GM18873 (cell line): ENCODE measurements around the gene IREB2.
"Not testable (repeated sequence)": the region's sequence is repeated elsewhere in the genome, so short reads cannot be mapped to it uniquely, and the experiment has no call there.

Experiments used
- ATAC-seq: cut with Tn5 transposase; IDR thresholded peaks from one replicate; pipeline ENCODE4 v1.9.1; 2021; ENCODE audit warnings: mild to moderate bottlenecking, moderate library complexity, moderate number of reproducible peaks; ENCODE audit not compliant: unreplicated experiment, low FRiP score

Gene IREB2

DNA sequence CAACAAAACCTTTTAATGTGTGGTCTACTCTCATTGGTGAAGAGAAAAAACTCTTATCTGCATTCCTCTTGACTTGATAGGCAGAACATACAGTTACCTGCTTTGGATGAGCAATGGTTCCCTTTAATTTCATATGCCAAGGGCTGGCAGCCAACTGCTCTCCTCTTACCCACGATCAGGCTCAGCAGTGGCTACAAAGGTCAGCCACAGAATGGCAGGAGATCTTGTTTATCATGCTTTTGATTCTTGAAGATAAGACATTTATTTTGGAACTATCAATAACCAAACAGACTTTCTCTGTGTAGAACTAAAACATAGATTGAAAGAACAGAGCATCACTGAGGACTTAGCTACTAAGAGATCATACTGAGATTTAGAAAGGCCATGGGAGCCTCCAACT is 6.1 kb upstream of the IREB2 start:
- ATAC-seq = no peak

- ATAC-seq = no peak
Measured at GRCh38 chr15:78432664-78433063, 5.4 kb upstream of the IREB2 start.

GRCh38 chr15:78434134-78434533 is 3.9 kb upstream of the IREB2 start:
- no peak for ATAC-seq

DNA sequence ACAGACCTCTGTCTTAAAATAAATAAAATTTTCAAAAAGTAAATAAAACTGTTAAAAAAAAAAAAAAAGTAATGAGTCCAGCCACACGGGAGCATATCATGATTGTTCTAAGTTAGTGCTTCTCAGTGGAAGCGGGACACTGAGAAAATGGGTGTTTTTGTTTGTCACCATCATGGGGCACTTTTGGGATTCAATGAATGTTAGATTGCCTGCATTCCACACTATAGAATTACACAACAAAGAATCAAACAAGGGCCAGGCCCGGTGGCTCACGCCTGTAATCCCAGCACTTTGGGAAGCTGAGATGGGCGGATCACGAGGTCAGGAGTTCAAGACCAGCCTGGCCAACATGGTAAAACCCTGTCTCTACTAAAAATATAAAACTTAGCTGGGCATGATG is 3.3 kb upstream of the IREB2 start:
- ATAC-seq = not testable (repeated sequence)

- no peak for ATAC-seq
Measured at GRCh38 chr15:78437107-78437761, 782 bp upstream of the IREB2 start.

DNA sequence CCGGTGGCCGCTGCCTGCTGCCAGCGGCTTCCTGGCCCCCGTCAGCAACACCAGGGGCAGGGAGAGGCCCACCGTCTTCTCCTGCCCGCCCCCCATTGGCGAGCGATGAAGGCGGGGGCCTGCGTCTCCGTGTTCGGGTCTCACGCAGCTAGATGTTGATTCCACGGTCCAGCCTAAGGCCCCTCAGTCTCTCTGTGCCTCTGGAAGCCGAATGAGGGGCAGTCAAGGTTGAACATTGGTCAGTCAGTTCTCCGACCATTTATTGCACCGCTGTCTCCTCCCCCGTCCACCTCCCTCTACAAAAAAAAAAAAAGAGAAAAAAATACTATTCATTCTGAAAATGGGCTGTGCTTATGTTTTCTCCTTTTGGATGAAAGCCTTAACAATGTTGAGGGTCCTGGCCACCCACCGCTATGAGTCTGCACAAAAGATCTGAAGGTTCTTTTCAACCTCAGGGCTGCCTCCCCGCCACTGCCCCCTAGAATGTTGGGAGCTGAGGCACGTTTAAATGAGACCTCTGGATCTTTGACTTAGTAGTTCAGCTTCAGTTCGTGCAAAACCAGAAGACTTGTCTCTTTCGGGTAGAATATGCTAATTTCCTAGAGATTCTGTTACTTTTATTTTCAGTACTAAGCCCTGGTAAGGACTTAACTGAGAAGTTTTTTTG is 736 bp downstream of the IREB2 start:
- peak; percentile 15 for ATAC-seq

GRCh38 chr15:78440375-78441373 is 2.7 kb downstream of the IREB2 start:
- no peak for ATAC-seq

GRCh38 chr15:78444255-78444654 is 6.2 kb downstream of the IREB2 start:
- ATAC-seq = no peak

DNA sequence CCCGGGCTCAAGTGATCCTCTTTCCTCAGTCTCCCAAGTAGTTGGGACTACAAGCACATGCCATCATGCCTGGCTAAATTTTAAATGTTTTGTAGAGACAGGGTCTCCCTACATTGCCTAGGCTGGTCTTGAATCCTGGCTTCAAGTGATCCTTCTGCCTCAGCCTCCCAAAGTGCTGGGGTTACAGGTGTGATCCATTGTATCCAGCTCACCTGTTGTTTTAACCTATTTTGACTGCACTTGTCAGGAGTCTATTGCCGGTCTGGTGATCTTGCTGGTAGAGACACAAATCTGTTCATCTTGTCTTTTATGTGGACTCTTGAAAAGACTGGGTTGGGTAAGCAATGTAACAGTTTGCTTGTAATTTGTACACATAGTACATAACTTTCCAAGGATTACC is 7.9 kb downstream of the IREB2 start:
- no peak for ATAC-seq

DNA sequence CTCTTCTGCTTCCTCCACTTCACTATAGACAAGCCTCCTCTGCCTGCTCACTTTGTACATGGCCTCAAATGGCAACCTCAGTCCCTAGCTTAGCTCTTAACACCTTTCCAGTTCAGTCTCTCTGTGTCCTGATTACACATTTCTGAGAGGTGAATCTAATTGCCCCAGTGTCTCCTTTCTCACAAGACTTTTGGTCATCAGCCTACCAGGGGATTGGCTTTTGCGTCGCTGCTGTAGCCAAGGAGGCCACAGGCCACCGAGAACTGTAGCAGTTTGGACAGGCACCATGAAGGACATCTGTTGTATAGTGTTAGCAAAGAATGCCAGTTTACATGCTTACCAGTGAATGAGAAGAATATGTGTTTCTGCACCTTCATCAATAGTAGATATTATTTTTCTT is 8.5 kb downstream of the IREB2 start:
- no peak for ATAC-seq

DNA sequence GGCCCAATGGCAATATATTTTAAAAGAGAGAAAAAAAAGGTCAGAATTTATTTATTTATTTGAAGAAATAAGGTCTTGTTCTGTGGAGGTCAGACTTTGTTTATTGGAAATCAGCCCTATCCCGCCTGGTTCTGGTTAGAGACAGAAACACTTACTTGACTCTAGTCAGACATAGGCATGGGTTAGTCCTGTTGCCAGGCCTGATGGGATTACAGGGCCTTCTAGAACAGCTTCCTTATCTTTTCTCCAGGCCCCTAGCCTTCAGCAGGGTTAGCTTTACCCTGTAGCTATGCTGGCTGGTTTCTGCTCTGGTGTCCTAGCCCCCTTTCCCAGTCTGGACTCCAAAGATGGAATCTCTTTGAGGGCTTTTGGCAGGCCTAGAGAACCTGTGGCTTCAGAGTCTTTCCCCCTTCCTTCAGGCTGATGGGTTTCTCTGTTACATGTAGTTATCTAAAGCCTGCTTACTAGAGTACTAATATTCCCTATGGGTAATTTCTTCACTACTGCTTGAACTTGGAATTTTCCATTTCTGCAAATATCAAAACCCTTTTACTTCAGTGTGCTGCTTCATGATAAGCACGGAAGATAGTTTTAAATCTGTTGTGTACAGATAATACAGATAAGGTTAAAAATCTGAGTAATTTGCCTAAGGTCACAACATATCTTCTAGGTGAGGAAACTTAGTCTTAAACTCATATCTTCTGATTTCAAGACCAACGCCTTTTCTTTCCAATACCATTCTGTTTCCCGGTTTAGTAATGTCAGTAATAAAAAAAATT is 10.6 kb downstream of the IREB2 start:
- ATAC-seq = no peak

DNA sequence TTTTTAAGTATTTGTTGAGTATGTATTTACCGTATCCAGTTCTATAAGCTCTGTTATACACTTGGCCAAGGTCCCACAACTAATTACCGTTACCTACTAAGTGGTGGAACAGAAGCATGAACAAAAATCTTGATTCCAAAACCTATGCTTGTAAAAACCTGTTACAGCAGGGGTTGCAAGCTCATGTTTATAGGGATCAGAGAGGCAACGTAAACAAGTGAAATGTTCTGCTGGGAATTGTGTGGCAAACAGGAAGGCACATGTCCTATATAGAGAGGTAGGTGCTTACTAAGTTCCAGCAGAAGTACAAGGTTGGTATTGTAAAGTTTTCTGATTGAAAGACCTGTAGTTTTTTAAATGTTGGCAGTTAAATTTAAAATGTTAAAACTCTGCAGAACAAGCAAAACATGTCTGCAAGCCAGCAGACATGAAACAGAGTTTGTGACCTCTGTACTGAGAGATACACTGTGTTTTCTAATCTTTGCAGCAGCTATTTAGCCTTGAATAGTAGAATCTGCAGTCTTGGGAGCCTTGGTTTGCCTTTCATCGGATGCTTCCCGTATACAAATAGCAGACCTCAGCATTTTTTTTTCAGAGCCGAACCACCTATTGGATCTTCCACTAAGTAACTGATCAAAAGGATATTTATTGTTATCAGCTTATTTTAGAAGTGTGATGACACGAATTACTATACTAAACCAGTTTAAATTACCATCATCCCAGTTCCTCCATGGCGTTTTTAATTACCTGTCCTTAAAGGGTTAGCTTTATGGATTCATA is 11.4 kb downstream of the IREB2 start:
- no peak for ATAC-seq

DNA sequence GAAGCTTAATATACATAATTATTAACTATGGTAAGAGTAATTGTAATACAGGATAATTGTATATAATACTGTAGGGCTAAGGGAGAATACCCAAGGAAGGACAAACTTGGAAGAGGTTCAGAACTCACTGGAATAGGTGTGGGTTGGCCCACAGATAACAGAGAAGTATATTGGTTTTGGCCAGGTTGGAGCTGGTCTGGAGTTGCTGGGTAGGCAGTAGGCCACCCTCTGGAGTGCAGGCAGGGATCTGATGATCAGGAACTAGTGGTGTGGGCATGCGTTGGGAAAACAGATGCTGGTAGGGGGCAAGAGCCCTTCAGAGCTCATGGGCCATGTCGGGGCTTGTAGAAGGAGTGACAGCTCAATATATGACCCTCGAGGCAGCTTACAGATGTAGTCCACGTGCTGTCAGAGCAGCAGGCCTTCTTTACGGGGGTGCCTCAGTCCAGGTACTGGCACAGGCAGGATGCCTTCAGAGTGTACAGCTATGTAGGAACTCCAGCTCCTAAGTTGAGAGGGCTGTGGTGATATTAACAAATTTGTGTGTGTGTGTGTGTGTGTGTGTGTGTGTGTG is 12.4 kb downstream of the IREB2 start:
- no peak for ATAC-seq

- no peak for ATAC-seq
Measured at GRCh38 chr15:78452485-78452884, 14.5 kb downstream of the IREB2 start.

GRCh38 chr15:78453447-78453846 is 15.4 kb downstream of the IREB2 start:
- ATAC-seq = no peak

GRCh38 chr15:78454992-78455391 is 17.0 kb downstream of the IREB2 start:
- ATAC-seq = no peak

DNA sequence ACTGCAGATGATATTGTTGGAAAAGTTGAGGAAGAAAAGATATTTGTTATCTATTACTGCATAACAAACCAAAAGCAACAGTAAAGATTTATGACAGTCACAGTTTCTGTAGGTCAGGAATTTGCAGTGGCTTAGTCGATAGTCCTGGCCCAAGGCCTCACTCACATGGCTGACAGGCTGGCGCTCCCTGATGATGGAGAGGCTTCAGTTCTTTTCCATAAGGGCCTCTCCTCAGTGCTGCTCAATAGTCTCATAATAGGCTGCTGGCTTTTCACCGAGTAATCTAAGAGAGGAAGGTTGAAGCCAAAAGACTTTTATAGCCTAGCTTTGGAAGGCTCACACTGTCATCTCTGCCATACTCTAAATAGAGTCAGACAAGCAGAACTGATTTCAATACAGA is 17.7 kb downstream of the IREB2 start:
- ATAC-seq = no peak

DNA sequence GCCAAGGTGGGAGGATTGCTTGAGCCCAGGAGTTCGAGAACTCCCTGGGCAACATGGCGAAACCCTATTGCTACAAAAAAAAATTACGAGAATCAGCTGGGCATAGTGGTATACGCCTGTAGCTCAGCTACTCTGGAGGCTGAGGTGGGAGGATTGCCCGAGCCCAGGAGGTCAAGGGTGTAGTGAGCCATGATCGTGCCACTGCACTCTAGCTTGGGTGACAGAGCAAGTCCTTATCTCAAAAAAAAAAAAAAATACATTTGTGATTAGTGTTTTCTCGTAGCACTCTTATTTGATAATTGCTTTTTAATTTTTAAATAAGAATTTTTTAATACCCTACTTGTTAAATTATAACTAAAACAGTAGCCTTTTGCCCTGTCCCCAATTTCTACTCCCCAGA is 18.4 kb downstream of the IREB2 start:
- no peak for ATAC-seq

DNA sequence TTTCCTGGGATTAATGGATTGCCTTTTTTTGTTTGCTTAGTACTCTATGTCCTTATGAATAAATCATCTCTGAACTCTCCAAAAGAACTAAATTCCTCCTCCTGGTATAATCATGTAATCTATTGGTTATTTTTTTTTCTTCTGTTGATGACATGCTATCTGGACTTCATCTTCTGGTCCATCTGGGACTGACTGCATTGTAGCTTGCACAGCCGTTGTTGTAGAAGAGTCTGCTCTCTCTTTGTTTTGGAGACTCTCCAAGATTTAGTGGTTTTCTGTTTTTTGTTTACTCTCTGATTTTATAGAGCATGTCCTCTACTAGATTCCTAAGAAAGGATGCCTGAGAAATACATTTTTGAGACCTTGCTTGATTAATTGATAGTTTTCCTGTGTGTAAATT is 19.1 kb downstream of the IREB2 start:
- no peak for ATAC-seq
